Adrenal gland (tissue), 12 donors: ENCODE data around the gene PCYT2. TPM values are rescaled to one million over a fixed set of nuclear protein-coding genes. Genes with fewer than 3 reads are reported as not detected.

Experiments
- DNase-seq, 7 donors: peaks; one replicate each; pipeline ENCODE4 v3.0.0-alpha.2; 2019 to 2020
- H3K27ac ChIP-seq, 5 donors: fragments of 200-600 bp; sonication (generic) in 4 of 5; 1 replicate in 3 of 5; 2 replicates in 2 of 5; pipeline versions ENCODE4 v1.5.1 to v1.8.0; 2016 to 2020; ENCODE audit warnings: mild to moderate bottlenecking in 1 of 5
- H3K27me3 ChIP-seq: fragments of 200-600 bp; 2 replicates; pipeline ENCODE4 v1.8.0; 2021
- H3K36me3 ChIP-seq, 2 donors: fragments of 200-600 bp; replicated peaks in 1 of 2; 1 replicate in 1 of 2; 2 replicates in 1 of 2; pipeline versions ENCODE4 v1.5.1 to v1.8.0; 2018 to 2022
- H3K4me1 ChIP-seq, 2 donors: fragments of 200-600 bp; replicated peaks in 1 of 2; 1 replicate in 1 of 2; 2 replicates in 1 of 2; pipeline versions ENCODE4 v1.5.1 to v1.8.0; 2018 to 2021
- H3K4me3 ChIP-seq, 4 donors: fragments of 200-600 bp; sonication (generic) in 3 of 4; one replicate each; pipeline ENCODE4 v1.5.1; 2016 to 2018
- H3K9me3 ChIP-seq, 3 donors: fragments of 200-600 bp; sonication (generic) in 1 of 3; replicated peaks in 1 of 3; 1 replicate in 2 of 3; 2 replicates in 1 of 3; pipeline versions ENCODE4 v1.5.1 to v1.8.0; 2016 to 2021
- CTCF ChIP-seq, 6 experiments: fragments of 450-650 bp in 4 of 6; fragments of 200-600 bp in 2 of 6; sonication (generic) in 1 of 6; IDR thresholded peaks; 1 replicate in 5 of 6; 2 replicates in 1 of 6; pipeline versions ENCODE4 v1.5.1 to v1.8.0; 2016 to 2021; ENCODE audit warnings: antibody characterized with exemption in 6 of 6, mild to moderate bottlenecking in 2 of 6, moderate library complexity in 1 of 6
- POLR2A ChIP-seq, 2 donors: fragments of 450-650 bp; IDR thresholded peaks; one replicate each; pipeline ENCODE4 v1.6.1; 2017; ENCODE audit warnings: antibody characterized with exemption in 2 of 2, mild to moderate bottlenecking in 2 of 2, moderate library complexity in 1 of 2
- WGBS, 4 donors: extraction: QIAGEN DNeasy Blood & Tissue Kit in 2 of 4; methylation state at CpG; one replicate each; pipeline versions ENCODE4 v1.1.5 to v1.1.7; 2013 to 2017; 5-methylcytosine and 5-hydroxymethylcytosine counted together
- intact Hi-C, 2 donors: fragments of 100-400 bp; cut with DNase I; formaldehyde crosslinking; loops; one replicate each; pipeline versions ENCODE4 v1.14.1 to v1.15.0; 2022 to 2023
- polyA plus RNA-seq, 3 donors: library from polyadenylated mRNA; stranded (reverse); fragments of 200-250 nt in 2 of 3; fragments of 350-450 nt in 1 of 3; fragmentation: Illumina TruSeq in 1 of 3; extraction: RNeasy Lipid Tissue Mini Kit (QIAGEN cat#74804) in 1 of 3; gene quantifications; one replicate each; pipeline ENCODE4 v1.2.3, GENCODE V29; 2013 to 2014
- total RNA-seq, 9 donors: library from RNA; depleted of rRNA in 4 of 9; stranded (reverse); fragments of >200 nt in 4 of 9; fragments of 120-200 nt in 1 of 9; fragmentation: NEBNext Ultra II Directional in 1 of 9; extraction: Animal tissue kit (Norgen Biotek cat#: 25700) in 1 of 9; gene quantifications; one replicate each; pipeline versions ENCODE4 v1.1.0 to v1.2.4, GENCODE V29; 2013 to 2023
- donor health status: healthy with polysubstance abuse.
- donor health status: Bipolar disorder and iron deficiency.
- donor health status: DM: yes; HTN: yes; CAD: no.
- donor health status: DM: no; HTN: no; CAD: no.
- donor health status: DM: no; HTN: no; CAD: no.
- donor health status: DM: yes; HTN: yes; CAD: no.

The PCYT2 gene
- total and polyA plus RNA-seq, 12 donors, result 19.8 to 41.2 (median 30.2) TPM

- Histone ChIP-seq H3K27ac (peak overlapping the region; percentile 91 to 99 (median 95)), H3K4me1 (peaks cover 39 to 46% of the 10 kb centered on the region in 2 donors), H3K27me3 (no peaks in the 10 kb centered on the region), H3K36me3 (peaks cover 0 to 12% of the 10 kb centered on the region in 2 donors), H3K9me3 (no peaks in the 10 kb centered on the region), H3K4me3 (peak overlapping the region; percentile 37 to 100 (median 78))
- intact Hi-C loops, result no loop called here
- 0 to 1% (median 1%) methylated on average over 21 to 46 of the region's 46 CpGs for WGBS, 4 donors
- peak; percentile 32 to 65 for TF ChIP-seq POLR2A (IDR thresholded peaks at IDR 0.05)
- peak in 1 of 6 experiments; percentile 8 for TF ChIP-seq CTCF (IDR thresholded peaks at IDR 0.05)
- DNase-seq, result peak; percentile 72 to 90 (median 85)
These were observed 15.4 kb upstream of the PCYT2 start for GRCh38 chr17:81926451-81927151.

DNA sequence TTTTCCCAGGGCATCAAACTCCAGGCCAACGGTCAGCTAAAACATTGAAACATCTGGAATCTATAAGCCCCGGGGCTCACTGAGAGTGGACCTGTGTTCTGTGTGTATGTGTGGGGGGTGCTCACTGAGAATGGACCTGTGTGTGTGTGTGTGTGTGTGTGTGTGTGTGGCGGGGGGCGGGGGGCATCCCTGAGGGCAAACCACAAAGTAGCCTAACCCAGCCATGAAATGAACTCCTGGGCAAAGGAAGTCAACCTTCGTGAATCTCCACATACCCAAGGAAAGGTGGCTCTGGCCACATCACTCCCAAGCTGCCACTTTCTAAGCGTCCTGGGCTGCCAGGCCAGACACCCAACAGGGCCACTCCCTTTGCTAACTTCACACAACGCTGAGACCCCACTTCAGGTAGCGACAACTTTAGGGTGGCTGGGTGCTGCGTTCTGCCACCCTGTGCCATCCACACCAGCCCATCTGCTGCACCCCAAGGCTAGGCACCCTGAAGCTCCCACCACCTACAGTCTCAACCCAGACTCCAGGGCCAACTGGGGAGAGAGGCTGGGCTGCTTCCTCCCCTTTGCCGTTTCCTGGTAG is 14.8 kb upstream of the PCYT2 start:
- Histone ChIP-seq H3K4me1 (peaks cover 39 to 47% of the 10 kb centered on the region in 2 donors), H3K27me3 (no peaks in the 10 kb centered on the region), H3K27ac (peak overlapping the region; percentile 91 to 99 (median 95)), H3K4me3 (peak overlapping the region in 2 of 4 donors; percentile 89 to 100), H3K36me3 (peaks cover 0 to 14% of the 10 kb centered on the region in 2 donors), H3K9me3 (no peaks in the 10 kb centered on the region)
- TF ChIP-seq CTCF (IDR thresholded peaks at IDR 0.05), result no peak
- TF ChIP-seq POLR2A (IDR thresholded peaks at IDR 0.05), result no peak
- intact Hi-C loops, result no loop called here
- WGBS, 4 donors, result 52 to 58% (median 57%) methylated on average over 6 to 10 of the region's 10 CpGs
- DNase-seq, result no peak

DNA sequence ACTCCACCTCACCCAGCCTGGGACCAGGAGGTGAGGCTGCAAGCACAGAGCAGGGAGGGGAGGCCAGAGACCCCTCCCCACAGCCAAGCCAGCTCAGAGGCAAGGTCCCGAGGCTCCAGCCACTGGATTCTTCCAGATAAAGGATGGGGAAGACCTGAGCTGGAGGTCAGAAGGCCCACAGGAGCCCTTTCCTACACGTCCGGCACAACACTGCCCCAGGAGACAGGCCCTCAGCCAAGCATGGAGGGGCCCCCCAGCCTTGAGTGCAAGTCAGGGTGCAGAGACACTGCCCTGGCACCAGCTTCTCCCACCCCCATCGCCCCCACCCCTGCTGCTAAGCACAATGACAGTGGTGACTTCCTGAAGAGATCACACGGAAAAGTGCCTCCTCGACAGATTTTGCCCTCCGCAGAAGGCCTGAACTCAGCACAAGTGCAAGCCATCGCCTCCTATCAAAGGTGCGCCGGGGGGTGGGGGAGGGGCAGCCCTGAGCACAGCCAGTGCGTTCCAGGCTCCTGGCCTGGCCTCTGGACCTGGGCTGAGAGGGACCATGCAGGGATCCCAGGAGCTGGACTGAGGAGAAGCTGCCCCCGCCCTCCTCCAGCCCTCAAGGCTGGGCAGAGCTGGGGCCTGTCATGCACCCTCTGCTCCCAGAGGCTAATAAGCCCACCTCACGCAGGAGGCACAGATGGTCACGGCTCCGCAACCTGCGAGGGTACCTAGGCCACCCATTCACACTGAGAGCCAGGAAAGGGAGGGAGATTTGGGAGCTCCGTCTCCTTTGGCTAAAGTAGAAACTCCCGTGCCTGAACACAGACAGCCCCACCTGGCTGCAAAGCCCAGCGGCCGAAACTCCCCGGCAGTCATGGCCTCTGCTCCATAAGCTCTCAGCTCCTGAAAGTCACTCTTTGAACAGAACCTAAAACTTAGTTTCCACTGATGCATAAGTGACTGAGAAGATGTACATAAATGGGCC is 13.6 kb upstream of the PCYT2 start:
- Histone ChIP-seq H3K27ac (peak overlapping the region; percentile 21 to 85 (median 63)), H3K27me3 (no peaks in the 10 kb centered on the region), H3K36me3 (peaks cover 0 to 17% of the 10 kb centered on the region in 2 donors), H3K9me3 (no peaks in the 10 kb centered on the region), H3K4me3 (no peak overlapping the region), H3K4me1 (peaks cover 39 to 53% of the 10 kb centered on the region in 2 donors)
- WGBS, 4 donors, result 53 to 75% (median 66%) methylated on average over 3 to 21 of the region's 21 CpGs
- intact Hi-C loops, result no loop called here
- TF ChIP-seq POLR2A (IDR thresholded peaks at IDR 0.05) (no peak), CTCF (IDR thresholded peaks at IDR 0.05) (no peak)
- peak in 1 of 7 donors; percentile 23 for DNase-seq
